Fibroblast of skin of left biceps (primary cell): Measurements from ENCODE around the gene PRKG1.
"Not testable (repeated sequence)": the region's sequence is repeated elsewhere in the genome, so short reads cannot be mapped to it uniquely, and the experiment has no call there.

Source experiments
- DNase-seq, 2 experiments: peaks; one replicate each; pipeline ENCODE4 v3.0.0-alpha.2; 2013; ENCODE audit warnings: low read depth in 2 of 2

PRKG1 gene

GRCh38 chr10:51117053-51117660 is 42.9 kb downstream of the PRKG1 start:
- peak; percentile 20 to 24 for DNase-seq

DNA sequence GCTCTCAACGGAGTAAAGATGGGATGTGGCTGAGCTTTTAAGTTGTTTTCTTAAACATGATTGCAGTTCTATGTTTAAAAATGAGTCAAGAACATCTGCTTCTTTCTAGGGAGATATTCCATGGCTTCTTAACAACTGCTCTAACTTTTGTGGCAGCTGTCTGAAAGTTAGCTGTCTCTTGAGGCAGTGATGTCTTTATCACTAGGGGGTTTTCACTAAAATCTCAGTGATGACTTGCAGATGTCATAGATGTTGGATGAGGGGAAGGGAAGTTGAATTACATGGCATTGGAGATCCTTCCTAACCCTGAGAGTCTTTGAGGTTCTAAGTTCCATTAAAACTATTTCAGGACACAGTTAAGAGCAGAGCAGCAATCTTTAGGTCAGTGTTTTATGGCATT is 43.5 kb downstream of the PRKG1 start:
- peak in 1 of 2 experiments; percentile 12 for DNase-seq

DNA sequence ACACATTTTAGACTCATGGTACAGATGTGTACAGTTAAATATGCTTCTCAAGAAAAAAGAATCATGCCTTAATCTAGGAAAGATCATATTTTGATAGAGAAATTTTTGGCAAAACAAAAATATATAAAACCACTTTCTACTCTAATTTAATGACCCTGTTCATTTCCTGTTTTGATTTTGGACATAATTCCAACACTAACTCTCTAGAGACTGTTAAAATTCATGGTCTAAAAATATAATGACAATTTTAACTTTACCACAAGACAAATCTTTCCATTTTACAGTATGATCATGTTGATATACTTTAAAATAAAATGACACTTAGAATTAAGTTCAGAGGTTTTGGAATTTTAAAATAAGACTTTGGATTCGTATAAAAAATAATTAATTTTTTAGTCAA is 45.2 kb downstream of the PRKG1 start:
- DNase-seq, result no peak

DNA sequence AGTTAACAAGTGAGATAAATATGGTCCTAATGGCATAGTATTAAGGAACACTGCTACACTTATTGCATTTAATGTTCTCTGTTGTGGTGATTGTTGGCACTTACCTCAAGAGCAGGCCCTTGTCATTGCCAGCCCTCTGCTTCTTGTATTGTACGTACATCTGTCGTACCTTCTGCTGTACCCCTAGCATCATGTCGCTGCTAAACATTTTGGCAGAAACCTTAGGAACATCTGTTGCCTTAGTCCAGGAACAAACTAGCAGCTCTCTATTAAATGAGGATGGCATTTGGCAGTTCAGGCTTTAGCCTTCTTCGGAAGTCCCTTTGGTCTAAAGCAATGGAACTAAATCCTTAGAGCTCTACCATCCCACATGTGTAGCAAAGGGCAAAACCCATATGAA is 47.6 kb downstream of the PRKG1 start:
- DNase-seq, result no peak

DNA sequence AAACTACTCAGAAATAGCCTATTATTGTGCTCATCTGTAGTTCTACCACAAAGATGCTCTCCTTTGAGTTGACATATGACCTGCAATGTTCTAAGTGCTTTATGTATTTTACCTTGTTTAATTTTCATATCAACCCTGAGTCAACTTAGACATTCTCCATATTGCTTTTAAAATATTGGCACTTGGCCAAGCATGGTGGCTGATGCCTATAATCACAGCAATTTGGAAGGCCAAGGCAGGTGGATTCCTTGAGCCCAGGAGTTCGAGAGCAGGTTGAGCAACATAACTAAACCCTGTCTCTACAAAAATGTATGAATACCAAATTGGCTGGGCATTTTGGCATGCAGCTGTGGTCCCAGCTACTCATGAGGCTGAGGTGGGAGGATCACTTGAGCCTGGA is 50.6 kb downstream of the PRKG1 start:
- no peak for DNase-seq

GRCh38 chr10:51125518-51125917 is 51.2 kb downstream of the PRKG1 start:
- DNase-seq, result no peak

DNA sequence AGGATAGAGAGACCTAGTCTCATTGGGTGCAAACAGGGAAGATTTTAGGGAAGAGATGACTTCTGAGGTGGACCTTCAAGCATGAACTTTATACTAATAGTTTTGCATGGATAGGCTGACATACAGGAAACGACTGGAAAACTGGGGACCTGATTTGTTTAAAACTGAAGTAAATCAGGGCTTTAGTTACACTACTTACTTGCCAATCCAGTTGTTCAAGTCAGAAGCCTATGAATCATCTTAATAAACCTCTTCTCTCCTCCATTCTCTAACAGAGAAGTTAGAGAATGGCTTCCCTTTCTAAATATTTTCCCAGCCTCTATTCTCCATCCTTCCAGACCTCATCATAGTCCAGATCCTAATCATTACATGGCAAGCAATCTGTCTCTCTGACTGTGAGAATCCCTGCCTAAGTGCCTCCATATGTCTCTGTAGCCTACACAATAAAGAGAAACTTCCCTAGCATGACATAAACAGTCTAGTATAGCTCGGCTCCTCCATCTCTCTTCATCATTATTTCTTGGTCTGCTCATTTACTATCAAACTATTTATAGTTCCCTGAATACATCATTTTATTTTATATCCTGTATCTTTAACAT is 55.8 kb downstream of the PRKG1 start:
- peak; percentile 18 to 26 for DNase-seq

DNA sequence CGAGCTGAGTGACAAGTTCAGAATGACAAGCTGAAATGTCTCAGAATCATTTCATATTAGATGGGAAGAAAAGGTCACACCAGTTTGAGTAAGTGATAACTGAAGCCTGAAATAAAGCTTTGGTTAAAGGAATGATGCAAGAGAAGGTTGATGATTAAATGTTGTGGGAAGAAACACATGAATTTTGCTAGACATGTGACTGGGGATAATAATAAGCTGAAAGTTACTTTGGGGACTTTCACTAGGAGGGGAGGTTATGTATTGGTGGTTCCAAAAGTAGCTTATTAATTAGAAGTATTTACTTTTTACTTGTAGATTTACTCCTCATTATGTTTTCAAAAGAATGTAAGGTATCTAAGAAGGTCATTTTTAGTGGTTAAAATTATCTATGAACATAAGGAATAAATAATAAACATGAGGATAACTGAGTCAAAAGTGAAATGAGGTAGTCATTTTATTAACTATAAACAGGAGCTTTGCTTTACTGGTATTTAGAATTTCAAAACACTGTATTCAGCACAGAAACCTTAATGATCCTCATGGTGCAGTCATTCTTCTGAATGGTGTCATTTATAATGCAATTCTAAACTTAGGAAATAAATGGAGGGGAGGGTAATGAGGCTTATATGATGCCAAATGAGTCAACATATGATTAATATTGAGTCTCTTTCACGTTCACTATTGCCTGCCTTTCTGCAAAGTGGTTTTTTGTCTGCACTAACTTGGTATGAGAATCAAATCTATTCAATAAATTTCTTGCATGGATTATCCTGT is 63.7 kb downstream of the PRKG1 start:
- DNase-seq, result peak in 1 of 2 experiments; percentile 49

DNA sequence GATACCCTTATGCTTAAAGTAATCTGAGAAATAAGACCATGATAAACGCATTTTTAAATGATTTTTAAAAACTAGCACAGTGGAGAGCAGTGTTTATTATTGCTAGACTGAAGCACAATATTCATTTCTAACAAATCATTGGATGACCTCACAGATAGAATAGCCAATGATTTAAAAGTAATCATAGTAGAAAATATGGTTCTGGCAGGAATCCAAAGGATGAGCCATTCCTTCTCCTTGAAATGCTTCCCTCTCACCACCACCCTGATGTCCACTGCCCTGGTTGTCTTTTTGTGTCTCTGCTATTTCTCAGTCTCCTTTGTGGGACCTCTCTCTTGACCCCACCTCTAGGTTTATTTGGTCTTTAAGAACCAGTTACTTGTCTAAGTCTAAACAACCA is 64.9 kb downstream of the PRKG1 start:
- no peak for DNase-seq

DNA sequence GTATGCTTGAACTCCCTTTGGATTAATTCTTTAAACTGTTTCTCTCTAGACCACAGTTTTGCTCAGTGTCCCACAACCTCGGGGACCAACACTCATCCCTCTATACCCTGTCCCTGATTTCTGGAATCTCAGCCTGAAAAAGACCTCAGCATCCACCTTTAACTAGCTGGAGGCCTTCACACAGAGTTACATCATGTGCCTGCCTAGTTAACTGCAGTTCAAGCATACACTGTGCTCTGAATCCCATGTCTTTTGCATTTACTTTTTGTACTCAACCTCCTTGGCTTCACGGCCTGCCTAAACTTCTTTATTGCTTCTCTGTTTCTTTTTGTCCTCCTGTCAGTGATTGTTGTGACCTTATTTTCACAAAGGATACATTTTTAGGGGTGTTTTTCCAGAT is 66.7 kb downstream of the PRKG1 start:
- DNase-seq, result no peak

- no peak for DNase-seq
Measured at GRCh38 chr10:51144161-51144781, 70.0 kb downstream of the PRKG1 start.

DNA sequence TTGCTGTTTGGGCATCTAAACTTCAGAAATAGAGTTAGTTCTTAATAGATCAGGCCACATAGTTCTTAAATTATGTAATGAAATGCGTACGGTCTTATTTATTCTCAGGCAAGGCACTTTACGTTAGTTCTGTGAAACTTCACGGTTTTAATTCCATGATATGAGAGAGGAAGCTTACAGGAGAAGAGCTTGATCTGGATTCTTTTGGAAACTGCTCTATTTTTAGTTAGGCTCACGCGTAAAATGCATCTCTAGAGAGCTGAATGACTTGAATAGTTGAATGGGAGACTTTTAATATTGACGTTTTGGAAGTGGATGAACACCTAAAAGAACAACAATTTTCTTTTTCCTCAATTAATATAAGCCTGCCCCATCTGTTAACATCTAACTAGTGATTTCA is 71.1 kb downstream of the PRKG1 start:
- no peak for DNase-seq

DNA sequence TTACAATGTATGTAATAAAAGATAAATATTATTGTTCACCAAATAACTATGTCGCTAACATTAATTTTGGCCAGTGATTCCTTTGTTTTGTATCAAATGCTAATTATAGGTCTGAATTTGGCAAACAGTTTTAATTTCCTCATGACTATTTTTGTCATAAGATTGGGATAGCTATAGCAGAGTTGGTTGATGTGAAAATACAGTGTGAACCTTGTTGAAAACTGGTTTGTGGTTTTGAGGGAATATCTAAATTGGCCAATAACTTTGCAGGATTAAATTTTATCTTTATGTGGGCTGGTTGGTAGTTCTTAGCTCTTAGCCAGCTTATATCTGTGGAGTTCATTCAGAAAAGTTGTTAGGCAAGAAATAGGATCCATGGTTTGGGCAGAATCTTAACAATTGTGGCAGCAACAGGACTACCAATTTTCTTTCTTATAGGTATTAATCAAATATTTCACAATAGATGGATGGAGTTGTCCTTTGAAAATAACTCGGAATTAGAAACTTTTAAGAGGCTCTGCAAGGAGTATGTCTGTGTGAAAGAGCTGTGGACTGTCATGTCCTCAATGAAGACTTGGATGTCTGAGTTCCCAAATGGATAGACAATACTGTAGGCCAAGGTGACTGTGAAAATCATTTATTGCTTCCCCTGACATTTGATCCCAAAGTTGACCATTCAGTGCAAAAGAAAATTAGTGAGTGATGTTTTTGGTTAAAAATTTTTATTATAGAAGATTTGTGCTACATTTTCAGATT is 73.5 kb downstream of the PRKG1 start:
- DNase-seq, result no peak

GRCh38 chr10:51156926-51157325 is 82.6 kb downstream of the PRKG1 start:
- peak; percentile 93 to 94 for DNase-seq

DNA sequence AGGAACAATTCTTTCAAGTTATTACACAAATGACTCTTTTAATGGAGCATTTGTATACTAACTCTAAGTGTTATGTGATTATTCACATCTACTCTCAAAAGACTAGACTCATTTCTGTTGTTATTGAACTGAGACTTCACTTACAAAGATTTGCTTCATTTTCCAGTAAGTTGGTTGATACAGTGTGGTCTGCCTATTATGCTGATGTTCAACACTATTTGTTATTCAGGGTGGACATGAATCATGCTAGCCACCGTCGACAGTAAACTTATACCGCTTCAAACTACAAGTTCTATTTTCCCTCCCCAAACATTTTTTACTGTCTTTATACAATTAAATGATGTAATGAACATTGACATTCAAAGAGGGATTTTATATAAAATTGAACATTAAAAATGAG is 84.5 kb downstream of the PRKG1 start:
- DNase-seq, result no peak

- DNase-seq, result no peak
Measured at GRCh38 chr10:51159841-51160240, 85.6 kb downstream of the PRKG1 start.

- no peak for DNase-seq
Measured at GRCh38 chr10:51162002-51162401, 87.7 kb downstream of the PRKG1 start.

DNA sequence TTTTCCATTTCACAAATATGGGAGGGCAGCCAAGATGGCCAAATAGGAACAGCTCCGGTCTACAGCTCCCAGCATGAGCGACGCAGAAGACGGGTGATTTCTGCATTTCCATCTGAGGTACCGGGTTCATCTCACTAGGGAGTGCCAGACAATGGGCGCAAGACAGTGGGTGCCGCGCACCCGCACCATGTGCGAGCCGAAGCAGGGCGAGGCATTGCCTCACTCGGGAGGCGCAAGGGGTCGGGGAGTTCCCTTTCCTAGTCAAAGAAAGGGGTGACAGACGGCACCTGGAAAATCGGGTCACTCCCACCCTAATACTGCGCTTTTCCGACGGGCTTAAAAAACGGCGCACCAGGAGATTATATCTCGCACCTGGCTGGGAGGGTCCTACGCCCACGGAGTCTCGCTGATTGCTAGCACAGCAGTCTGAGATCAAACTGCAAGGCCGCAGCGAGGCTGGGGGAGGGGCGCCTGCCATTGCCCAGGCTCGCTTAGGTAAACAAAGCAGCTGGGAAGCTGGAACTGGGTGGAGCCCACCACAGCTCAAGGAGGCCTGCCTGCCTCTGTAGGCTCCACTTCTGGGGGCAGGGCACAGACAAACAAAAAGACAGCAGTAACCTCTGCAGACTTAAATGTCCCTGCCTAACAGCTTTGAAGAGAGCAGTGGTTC is 89.2 kb downstream of the PRKG1 start:
- not testable (repeated sequence) for DNase-seq

DNA sequence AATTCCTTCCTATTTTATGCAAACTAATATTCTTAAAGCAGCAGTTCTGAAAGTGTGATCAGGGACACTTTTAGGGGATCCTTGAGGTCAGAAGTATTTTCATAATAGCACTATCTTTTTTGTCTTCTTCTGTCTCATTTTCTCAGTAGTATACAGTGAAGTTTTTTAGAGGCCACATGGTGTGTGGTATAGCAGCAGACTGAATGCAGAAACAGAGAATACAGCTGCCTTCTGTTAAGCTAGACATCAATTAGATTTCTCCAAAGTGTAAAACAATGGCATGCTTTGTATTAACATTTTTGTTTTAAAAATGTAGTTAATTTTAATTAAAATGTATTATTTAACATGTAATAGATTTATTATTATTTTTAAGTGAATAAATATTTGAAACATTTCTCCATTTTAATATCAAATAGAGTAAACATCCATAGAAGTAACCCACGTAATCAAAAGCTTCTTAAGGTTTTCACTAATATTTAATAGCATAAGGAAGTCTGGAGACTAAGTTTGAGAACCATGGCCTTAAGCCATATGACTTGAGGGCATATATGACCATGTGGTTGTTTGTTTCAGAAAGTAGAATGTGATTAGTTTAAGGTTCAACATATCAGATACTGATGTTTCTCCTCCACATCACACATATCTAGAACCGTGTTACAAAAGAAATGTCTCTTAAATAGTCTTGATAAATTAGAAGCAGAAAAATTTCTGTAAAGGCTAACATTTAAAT is 94.0 kb downstream of the PRKG1 start:
- DNase-seq, result no peak

DNA sequence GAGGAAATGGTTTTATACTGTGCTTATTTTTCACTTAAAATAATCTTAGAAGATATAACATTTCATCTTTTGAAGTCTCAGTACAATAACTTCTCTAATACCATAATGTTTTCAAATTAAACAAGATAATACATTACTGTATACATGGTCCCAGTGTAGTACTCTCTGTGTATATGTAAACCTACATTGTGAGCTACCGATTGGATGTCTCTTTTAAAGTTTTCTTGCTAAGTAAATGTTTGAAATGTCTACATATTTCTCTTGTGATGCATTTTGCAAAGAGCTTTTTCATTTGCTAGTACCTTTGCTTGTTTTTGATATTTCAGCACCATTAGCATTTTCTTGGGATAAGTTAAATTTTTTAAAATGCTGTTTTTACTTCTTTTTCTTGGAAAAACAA is 94.8 kb downstream of the PRKG1 start:
- DNase-seq, result no peak
